Measurements from ENCODE around the gene SMYD1. TPM values are rescaled to one million over a fixed set of nuclear protein-coding genes. Genes with fewer than 3 reads are reported as not detected.

The SMYD1 gene
- polyA plus RNA-seq, 1 donor from 2014 or later = not detected

DNA sequence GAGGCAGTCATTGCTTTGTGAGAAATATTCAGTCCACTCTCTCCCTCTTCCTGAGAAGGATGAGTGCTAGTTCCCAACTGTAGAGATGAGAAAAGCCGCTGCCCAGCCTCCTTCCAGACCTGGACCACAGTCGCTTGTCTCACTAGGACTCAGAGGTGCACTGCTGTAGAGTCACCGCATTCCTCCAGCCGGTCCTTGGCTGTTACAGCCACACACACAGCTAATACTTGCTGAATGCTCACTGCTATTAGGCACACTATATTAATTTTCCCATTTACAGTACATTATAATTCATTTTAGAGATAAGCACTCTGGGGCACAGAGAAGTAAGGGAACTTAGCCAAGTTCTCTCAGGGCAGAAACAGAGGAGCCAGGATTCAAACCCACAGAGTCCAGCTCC, 70.2 kb downstream of the SMYD1 start:
- no peak overlapping the region for H3K27ac ChIP-seq (ENCODE audit: low read length)
- no peaks in the 10 kb centered on the region for H3K9me3 ChIP-seq (ENCODE audit: low read length)
- TF ChIP-seq, protein P1, sequence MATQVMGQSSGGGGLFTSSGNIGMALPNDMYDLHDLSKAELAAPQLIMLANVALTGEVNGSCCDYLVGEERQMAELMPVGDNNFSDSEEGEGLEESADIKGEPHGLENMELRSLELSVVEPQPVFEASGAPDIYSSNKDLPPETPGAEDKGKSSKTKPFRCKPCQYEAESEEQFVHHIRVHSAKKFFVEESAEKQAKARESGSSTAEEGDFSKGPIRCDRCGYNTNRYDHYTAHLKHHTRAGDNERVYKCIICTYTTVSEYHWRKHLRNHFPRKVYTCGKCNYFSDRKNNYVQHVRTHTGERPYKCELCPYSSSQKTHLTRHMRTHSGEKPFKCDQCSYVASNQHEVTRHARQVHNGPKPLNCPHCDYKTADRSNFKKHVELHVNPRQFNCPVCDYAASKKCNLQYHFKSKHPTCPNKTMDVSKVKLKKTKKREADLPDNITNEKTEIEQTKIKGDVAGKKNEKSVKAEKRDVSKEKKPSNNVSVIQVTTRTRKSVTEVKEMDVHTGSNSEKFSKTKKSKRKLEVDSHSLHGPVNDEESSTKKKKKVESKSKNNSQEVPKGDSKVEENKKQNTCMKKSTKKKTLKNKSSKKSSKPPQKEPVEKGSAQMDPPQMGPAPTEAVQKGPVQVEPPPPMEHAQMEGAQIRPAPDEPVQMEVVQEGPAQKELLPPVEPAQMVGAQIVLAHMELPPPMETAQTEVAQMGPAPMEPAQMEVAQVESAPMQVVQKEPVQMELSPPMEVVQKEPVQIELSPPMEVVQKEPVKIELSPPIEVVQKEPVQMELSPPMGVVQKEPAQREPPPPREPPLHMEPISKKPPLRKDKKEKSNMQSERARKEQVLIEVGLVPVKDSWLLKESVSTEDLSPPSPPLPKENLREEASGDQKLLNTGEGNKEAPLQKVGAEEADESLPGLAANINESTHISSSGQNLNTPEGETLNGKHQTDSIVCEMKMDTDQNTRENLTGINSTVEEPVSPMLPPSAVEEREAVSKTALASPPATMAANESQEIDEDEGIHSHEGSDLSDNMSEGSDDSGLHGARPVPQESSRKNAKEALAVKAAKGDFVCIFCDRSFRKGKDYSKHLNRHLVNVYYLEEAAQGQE (IDR thresholded peaks at IDR 0.05; ENCODE audit: borderline replicate concordance) = no peak
- TF ChIP-seq MXI1 (conservative IDR thresholded peaks at IDR 0.05; ENCODE audit: poor library complexity, severe bottlenecking) = no peak
- TF ChIP-seq RAD21 (conservative IDR thresholded peaks at IDR 0.05) = no peak
- TF ChIP-seq EP300 (conservative IDR thresholded peaks at IDR 0.05; ENCODE audit: poor library complexity, severe bottlenecking) = no peak
- TF ChIP-seq, protein P2, sequence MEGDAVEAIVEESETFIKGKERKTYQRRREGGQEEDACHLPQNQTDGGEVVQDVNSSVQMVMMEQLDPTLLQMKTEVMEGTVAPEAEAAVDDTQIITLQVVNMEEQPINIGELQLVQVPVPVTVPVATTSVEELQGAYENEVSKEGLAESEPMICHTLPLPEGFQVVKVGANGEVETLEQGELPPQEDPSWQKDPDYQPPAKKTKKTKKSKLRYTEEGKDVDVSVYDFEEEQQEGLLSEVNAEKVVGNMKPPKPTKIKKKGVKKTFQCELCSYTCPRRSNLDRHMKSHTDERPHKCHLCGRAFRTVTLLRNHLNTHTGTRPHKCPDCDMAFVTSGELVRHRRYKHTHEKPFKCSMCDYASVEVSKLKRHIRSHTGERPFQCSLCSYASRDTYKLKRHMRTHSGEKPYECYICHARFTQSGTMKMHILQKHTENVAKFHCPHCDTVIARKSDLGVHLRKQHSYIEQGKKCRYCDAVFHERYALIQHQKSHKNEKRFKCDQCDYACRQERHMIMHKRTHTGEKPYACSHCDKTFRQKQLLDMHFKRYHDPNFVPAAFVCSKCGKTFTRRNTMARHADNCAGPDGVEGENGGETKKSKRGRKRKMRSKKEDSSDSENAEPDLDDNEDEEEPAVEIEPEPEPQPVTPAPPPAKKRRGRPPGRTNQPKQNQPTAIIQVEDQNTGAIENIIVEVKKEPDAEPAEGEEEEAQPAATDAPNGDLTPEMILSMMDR (IDR thresholded peaks at IDR 0.05; ENCODE audit: poor library complexity, severe bottlenecking) = no peak
- no peak for TF ChIP-seq SMC3 (conservative IDR thresholded peaks at IDR 0.05; ENCODE audit: poor library complexity)
- TF ChIP-seq TAF1 (IDR thresholded peaks at IDR 0.05; ENCODE audit: low read depth) = no peak
- no peak for TF ChIP-seq POLR2AphosphoS5 (IDR thresholded peaks at IDR 0.05)
- TF ChIP-seq EZH2 (IDR thresholded peaks at IDR 0.05; ENCODE audit: borderline replicate concordance, insufficient read depth, low read length, poor library complexity, severe bottlenecking) = no peak
- no peaks in the 10 kb centered on the region for H3F3A ChIP-seq (ENCODE audit: insufficient read depth, low read length, poor library complexity, severe bottlenecking)
- no peak overlapping the region for H3K9ac ChIP-seq (ENCODE audit: low read length)
- H3K4me3 ChIP-seq (ENCODE audit: low read length) = no peak overlapping the region
- no peak overlapping the region for H3K4me2 ChIP-seq (ENCODE audit: low read length)
- H2AFZ ChIP-seq (ENCODE audit: low read depth, low read length) = no peak overlapping the region
- H4K20me1 ChIP-seq (ENCODE audit: insufficient read depth) = no peaks in the 10 kb centered on the region
- H3K27me3 ChIP-seq (ENCODE audit: insufficient read depth, low read depth, low read length) = no peaks in the 10 kb centered on the region
- H3K79me2 ChIP-seq (replicated peaks; ENCODE audit: insufficient read depth, low read length) = no peaks in the 10 kb centered on the region
- H3K9me2 ChIP-seq (ENCODE audit: insufficient read depth, low read length) = no peaks in the 10 kb centered on the region
- H3K36me3 ChIP-seq (ENCODE audit: insufficient read depth, low read length) = no peaks in the 10 kb centered on the region

DNA sequence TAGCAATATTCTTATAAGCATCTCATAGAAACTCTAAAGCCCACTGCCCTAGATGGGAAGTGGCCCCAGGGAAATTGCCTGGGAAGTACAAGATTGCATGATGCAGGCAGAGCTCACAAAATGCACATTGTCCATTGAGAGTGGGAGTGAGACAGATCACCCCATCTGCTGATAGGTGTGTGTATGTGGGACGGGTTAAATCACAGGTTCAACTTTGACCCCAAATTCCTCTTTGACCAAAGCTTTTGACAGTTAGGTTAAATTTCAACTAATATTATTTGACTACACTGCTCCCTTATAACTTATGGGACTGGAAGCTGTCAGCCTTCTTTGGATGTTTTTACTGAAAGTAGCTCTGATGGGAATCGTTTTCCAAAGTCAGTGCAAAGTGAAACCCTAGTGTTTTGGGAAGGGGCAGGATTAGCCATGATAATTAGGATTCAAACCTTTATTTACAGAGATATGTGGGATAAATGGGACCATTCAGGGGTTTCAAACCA, 71.6 kb downstream of the SMYD1 start:
- no peaks in the 10 kb centered on the region for H3K9me2 ChIP-seq (ENCODE audit: insufficient read depth, low read length)
- H2AFZ ChIP-seq (ENCODE audit: low read depth, low read length) = no peak overlapping the region
- H3K4me2 ChIP-seq (ENCODE audit: low read length) = no peak overlapping the region
- no peak overlapping the region for H3K27ac ChIP-seq (ENCODE audit: low read length)
- H3K27me3 ChIP-seq (ENCODE audit: insufficient read depth, low read depth, low read length) = no peaks in the 10 kb centered on the region
- H3K9me3 ChIP-seq (ENCODE audit: low read length) = no peaks in the 10 kb centered on the region
- no peaks in the 10 kb centered on the region for H3K79me2 ChIP-seq (replicated peaks; ENCODE audit: insufficient read depth, low read length)
- H3K4me3 ChIP-seq (ENCODE audit: low read length) = no peak overlapping the region
- H3K9ac ChIP-seq (ENCODE audit: low read length) = no peak overlapping the region
- no peaks in the 10 kb centered on the region for H4K20me1 ChIP-seq (ENCODE audit: insufficient read depth)
- no peaks in the 10 kb centered on the region for H3F3A ChIP-seq (ENCODE audit: insufficient read depth, low read length, poor library complexity, severe bottlenecking)
- no peaks in the 10 kb centered on the region for H3K36me3 ChIP-seq (ENCODE audit: insufficient read depth, low read length)
- TF ChIP-seq MXI1 (conservative IDR thresholded peaks at IDR 0.05; ENCODE audit: poor library complexity, severe bottlenecking) (no peak), SMC3 (conservative IDR thresholded peaks at IDR 0.05; ENCODE audit: poor library complexity) (no peak), EZH2 (IDR thresholded peaks at IDR 0.05; ENCODE audit: borderline replicate concordance, insufficient read depth, low read length, poor library complexity, severe bottlenecking) (no peak), EP300 (conservative IDR thresholded peaks at IDR 0.05; ENCODE audit: poor library complexity, severe bottlenecking) (no peak), POLR2AphosphoS5 (IDR thresholded peaks at IDR 0.05) (no peak), TAF1 (IDR thresholded peaks at IDR 0.05; ENCODE audit: low read depth) (no peak), RAD21 (conservative IDR thresholded peaks at IDR 0.05) (no peak)
- TF ChIP-seq, protein P1 (IDR thresholded peaks at IDR 0.05; ENCODE audit: borderline replicate concordance) = no peak
- TF ChIP-seq, protein P2 (IDR thresholded peaks at IDR 0.05; ENCODE audit: poor library complexity, severe bottlenecking) = no peak

Data from neural cell (in vitro differentiated cells).